ENCODE results near the gene NABP1.

Gene NABP1

DNA sequence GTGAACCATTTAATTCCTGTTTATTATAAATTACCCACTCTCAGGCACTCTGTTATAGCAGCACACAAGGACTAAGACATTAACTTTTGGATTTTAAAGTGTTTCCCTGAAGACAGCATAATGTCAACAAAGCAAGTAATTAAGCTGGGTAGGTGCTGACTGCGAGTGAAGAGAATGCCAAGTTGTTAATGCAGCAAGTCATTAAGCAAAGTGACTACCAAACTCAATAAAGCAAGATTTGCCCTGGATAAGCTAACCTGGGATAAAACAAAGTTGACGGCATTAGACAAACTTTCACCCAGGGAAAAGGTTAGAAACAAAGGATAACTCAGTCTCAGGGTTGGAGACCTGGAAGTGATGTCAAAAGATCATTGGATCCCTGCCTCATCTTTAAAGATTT, 28.4 kb upstream of the NABP1 start:
- no peak for DNase-seq (ENCODE audit: low read depth in 2 of 2)

DNA sequence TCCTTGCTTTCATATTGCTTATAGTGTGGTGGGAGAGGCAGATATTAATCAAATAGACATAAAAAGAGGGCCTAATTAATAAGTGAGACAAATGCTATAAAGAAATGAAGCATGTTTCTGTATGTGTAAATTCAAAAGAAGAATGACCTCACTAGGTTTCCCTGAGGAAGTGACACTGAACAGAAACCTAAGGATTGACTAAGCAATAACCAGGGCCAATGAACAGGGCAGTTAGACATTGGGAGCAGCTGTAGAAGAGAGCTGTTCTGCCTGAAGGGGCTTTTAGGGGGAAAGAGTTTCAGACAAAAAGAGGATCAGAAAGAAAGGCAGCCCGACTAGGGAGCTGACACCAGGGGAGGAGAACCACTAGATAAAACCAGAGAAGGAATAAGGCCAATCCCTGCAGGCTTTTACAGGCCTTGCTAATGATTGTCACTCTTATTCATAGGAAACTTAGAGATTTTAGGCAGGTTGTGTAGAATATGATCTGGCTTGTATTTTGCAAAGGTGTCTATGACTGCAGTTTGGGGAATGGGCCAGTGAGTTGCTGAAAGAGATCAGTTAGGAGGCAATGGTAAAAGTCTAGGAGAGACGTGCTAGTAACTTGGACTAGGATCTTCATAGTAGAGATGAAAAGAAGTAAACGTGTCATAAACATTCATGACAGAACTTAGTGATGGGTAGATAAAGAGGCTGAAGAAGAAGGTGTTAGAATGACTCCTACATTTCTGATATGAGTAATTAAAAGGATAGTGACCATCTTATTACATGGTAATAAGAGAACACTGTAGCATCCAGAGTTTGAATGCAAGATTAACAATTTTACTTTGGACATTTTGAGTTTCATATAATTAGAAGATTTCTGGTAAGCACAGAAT, 26.8 kb upstream of the NABP1 start:
- DNase-seq (ENCODE audit: low read depth in 2 of 2): no peak

DNA sequence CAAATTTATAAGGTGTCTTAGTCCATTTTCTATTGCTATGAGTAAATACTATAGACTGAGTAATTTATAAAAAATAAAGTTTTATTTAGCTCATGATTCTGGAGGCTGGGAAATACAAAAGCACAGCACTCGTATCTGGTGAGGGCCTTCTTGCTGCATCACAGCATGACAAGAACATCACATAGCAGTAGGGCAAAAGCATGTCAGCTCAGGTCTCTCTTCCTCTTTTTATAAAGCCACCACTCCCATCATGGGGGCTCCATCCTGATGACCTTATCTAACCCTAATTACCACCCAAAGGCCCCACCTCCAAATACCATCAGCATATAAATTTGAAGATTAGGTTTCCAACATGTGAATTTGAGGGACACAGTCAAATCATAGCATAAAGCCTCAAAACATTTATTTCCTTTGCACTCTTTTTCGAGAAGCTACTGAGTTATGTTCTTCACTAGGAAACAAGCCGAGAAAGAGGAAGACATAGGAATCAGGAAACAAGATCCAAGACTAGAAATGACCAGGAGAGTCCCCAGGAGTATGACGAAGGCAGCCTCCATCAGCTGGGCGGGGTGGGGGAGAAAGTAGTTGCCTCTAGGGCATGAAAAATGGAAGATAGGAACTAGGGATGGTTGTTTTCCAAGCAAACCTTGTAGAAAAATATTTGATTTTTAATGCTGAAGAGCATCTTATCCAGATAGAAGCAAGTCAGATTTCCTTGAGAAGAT, 24.1 kb upstream of the NABP1 start:
- no peak for DNase-seq (ENCODE audit: low read depth in 2 of 2)

DNA sequence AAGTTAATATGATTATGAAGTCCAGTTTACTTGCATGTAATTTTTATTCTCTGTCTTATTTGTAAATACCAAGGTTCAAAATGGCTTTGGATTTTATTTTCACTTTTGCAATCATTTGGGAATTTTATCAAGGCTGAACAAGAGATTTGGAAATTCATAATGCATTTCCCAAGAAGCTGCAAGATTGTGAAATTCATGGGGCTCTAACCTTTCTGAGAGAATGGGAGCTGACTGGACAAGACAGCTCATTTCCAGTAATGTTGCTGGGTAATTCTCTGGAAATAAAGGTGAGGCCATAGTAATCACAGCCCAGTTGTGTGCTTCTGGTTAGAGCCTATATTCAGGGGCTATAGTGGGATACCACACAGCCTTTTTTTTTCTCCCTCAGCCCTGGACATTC, 21.5 kb upstream of the NABP1 start:
- peak; percentile 51 to 58 for DNase-seq (ENCODE audit: low read depth in 2 of 2)

DNA sequence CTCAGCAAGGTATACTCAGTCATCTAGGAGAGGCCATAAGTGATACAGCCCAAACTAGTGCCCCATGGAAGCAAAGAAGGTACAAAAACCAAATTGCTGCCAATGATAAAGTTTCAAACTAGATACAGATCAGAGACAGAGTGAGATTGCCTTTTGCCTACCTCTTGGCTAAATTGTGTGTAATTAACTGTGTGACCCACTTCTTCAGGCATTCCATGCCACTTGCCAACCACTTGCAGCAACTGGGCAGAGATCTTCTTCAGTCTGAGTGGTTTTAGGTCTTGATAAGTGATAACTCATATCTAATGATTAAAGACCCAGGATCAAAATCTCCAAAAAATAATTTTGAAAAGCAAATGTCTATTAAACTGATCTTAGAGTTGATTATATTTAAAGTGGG, 21.1 kb upstream of the NABP1 start:
- DNase-seq (ENCODE audit: low read depth in 2 of 2): no peak

DNA sequence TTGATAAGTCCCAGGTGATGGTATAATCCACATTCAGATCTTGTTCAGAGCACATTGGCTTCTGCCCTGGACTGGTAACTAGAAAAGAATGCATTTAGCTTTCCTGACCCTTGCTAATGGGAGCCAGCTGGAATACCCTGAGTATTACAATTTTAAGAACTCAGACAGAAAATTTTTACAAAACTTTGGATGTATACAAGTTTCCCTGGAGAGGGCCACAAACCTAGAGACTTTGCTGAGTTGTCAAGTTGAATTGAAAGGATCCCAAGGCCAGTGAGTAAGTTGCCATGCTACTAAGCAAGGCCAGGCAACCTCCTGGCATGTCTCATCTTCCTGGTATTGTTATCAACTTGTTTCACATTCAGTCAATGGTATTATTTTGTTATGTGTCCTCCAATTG, 20.0 kb upstream of the NABP1 start:
- DNase-seq (ENCODE audit: low read depth in 2 of 2): peak; percentile 48 to 56

DNA sequence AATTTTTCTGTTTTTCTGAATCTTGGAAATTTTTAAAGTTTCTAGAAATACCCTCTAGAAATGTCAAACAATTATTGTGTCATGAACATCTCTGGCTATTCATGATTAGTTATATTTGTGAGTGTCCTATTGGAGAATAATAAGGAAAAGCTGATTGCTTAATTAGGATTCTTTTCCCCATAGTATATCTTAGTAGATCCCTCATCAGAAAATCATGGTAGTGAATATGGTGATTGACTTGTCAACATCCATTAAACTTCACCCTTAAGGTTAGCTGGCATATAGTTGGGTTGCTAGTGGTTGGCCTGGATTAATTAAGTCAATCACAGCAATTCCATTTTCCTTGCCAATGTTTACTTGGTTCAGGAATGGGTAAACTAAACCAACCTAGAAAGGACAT, 18.7 kb upstream of the NABP1 start:
- no peak for DNase-seq (ENCODE audit: low read depth in 2 of 2)

DNA sequence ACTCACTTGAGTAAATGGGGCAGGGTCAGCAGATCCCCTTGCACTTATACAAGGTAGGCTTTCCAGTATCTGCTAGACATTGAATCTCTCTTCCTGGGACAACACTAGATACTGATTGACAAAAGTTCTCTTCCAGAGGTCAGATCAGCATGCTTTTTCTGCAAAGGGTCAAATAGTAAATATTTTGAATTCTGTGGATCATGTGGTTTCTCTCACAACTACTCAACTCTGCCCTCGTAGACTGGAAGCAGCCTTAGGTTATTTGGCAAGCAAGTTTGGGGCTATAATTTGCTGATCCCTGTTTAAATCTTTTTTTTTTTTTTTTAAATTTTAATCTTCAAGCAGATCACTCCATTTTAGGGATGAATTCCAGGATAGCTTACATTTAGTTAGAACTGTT, 17.4 kb upstream of the NABP1 start:
- DNase-seq (ENCODE audit: low read depth in 2 of 2): no peak

DNA sequence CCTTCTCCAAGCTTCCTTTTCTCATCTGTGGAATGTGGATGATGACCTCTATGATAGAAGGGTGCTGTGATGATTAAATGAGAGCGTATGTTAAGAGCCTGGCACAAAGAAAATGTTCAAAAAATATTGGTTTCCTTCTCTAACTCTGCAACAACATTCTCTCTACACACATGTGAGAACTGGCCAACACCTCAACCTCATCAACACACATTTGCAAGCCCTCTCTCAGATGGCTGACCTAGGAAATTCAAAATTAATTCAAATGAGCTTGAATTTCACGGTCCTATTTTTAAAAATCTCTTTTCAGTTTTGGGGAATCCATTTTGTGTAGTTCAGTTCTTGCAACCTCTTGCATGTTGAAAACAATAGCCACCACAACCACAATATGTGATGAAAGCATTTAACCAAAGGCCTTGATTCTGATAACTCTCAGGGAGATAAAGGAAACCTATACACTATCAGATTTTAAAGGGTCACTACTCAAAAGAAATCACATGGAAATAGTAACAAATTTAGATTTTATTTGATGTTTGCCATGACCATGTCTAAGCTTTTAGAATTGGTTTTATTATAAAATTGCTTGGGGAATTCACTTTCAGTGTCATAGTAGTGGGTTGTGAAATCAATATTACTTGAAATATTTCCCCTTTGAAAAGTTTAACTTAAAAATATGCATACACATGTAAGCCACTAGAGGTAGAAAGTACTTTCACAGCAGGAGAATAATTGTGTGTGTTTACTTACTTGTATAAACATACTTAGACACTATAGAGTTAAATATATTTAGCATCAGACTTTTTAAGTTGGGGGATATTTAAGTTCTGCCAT, 16.6 kb upstream of the NABP1 start:
- DNase-seq (ENCODE audit: low read depth in 2 of 2): no peak

DNA sequence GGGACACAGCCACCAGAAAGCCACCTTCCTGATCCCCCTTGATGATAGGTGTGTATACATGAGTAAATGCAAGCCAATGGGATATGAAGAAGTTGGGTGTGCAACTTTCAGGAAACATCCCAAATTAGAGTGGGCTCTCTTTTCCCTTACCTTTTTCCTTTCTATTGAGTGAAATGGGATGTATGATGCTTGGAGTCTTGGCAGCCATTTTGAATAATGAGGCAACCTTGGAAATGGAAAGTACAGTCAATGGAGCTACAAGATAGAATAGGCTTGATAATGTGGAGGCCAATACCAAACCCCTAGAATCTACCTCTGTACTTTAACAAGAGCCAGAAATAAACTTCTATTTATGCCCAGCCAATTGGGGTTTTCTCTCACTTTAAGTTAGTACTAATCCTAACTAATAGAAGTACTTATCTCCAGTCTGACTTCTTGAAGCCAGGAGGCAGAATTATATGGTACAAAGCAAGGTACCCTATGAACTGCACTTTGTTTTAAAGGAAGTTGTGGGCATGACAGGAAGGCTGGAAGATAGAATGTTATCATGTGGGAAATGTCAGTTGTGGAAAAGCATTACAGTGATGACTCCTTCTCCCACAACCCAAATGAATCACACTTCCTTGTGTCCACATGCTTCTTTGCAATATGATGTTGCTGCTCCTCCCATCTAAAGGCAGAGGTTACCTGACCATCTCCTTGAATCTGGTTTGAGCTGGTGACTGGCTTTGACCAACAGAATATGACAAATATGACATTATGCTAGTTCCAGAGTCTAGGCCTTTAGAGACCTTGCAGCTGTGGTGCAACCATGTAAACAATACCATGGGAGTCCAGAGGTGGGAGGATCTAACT, 12.9 kb upstream of the NABP1 start:
- no peak for DNase-seq (ENCODE audit: low read depth in 2 of 2)

DNA sequence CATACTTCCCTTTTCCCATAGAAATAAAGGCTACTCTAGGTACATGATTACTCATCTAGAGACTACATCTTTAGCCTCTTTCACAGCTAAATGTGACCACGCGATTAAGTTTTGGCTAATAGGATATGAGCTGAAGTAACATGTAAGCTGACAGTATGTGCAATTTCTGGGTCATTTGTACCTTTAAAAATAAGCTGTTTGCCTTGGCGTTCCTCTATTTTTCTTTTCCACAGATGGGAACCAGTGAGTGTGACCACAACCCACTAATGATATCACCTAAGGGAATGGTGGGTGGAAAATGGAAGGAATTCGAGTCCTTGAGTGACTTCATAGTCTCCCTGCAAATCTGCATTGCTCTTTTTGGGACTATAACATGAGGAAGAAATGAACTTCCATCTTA, 11.7 kb upstream of the NABP1 start:
- DNase-seq (ENCODE audit: low read depth in 2 of 2): no peak

DNA sequence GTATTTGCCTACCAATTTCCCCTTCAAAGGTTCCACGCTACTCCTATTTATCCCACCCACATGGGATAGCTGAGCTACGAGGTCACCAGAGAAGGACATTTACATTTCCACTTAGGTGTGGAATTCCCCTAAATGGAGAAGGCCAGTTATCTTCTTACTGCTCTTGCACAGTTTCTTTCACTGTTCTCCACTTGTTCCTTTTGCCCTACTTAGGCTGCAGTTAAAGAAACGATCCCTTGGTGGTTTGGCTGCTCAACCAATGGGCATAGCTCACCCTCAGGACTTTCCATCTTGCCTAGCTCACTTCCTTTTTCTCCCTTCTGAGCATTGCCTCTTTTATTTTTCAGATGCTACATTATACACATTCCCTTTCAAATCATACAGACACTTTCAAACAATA, 11.2 kb upstream of the NABP1 start:
- DNase-seq (ENCODE audit: low read depth in 2 of 2): no peak

DNA sequence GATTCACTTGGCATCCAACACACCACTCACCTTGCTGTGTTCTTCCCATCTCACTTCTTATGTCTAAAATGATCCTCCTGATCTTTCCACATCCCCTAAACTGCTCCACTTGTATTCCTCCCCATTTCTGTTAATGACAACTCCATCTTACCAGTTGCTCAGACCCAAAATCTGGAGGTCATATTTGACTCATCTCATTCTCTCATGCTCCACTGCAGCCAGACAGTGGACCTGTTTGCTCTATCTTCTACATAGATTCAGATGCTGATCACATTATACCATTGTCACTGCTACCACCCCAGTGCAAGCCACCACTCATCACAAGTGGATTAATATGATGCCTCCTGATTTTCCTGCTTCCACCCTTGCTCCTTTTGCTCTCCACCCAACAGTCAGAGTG, 7.9 kb upstream of the NABP1 start:
- DNase-seq (ENCODE audit: low read depth in 2 of 2): no peak

DNA sequence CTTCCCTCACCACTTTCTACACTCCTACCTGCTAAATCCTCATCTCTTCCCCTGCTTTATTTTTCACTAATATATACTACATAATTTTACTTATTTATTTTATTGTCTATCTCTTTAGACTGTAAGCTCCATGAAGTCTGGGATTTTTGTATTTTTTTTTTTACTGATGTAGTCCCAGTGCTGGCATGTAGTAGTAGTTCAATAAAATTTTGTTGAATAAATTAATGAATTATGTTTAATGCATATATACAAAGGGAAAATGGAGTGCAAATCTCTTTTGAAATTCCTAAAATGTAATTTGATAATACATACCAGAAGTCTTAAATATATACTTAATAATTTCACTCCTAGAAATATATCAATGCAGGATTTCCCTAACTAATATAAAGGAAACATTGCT, 7.1 kb upstream of the NABP1 start:
- DNase-seq (ENCODE audit: low read depth in 2 of 2): no peak

DNA sequence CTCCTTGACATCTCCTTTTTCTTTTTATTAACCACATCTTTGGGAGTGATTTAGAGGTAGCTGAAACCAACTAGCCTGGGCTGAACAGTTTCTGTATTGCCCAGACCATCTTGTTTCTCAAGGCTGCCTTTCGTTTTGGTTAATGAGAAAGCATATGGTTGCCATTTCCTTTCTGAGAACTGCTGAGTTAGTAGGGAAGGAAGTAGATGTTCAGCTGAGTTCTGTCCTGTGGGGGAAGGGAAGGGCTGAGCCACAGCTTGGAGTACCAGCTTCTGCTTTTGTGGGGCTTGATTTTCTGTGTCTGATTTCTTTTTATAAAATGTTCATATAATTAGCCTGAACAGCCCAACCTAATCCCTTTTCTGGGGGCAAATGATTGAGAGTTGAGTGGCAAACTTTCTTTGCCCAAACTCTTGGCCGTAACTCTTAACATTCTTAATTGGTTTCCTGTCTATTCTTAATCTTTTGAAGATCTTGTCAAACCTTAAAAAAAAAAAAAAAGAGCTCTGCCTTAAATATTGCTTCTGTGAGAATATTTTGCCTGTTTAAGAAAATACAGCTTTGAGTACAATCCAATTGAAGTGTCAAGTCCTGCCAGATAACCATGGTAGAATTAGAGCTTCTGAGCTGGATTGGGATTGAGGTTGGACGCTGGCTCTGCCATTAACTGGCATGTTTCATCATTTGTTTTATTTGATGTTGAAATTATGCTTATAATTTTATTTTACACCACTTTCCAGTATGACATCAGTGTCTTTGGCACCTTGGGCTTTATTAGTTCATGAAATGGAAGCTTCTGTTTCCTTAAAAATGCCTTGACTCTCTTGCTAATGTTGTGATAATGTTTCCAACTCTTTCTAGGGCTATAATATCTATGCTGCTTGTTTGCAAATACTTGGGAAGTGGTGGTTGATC, 1.9 kb upstream of the NABP1 start:
- no peak for DNase-seq (ENCODE audit: low read depth in 2 of 2)

DNA sequence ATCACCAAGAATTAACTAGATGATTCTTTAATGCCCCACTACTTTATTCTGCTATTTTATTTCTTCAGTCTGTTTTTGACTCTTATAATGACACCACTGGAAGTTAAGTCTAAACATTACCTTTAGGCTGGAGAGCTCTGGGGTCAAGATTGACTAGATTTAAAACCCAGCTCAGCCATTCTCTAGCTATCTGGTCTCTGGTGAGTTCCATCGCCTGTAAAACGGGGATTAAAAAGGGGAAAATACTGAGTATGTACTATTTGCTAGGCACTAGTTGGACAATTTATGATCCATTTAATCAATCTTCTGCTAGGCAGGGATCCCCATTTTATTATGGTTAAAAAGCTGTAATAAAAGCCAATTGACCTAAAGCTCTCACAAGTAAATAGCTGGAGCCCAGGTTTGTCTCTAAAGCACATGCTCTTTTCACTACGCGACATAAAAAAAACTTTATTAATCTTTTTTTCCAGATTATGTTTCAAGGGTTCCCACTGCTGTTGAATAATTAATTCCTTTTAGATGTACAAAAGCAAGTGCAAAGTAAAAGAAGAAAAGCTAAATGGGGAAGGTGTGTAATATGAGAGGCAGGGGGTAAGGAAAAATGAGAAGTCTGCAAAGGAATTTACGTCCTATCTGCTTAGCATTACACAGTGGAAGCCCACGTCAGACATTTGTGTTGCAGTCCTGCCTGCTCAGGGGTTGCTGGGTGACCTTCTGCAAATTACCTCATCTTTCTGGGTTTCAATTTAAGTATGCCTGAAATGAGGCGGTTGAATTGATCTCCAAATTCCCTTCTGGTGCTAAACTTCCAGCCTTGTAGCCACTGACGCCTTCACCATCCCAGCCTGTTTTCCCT, 918 bp upstream of the NABP1 start:
- peak in 1 of 2 experiments; percentile 56 for DNase-seq (ENCODE audit: low read depth in 2 of 2)

DNA sequence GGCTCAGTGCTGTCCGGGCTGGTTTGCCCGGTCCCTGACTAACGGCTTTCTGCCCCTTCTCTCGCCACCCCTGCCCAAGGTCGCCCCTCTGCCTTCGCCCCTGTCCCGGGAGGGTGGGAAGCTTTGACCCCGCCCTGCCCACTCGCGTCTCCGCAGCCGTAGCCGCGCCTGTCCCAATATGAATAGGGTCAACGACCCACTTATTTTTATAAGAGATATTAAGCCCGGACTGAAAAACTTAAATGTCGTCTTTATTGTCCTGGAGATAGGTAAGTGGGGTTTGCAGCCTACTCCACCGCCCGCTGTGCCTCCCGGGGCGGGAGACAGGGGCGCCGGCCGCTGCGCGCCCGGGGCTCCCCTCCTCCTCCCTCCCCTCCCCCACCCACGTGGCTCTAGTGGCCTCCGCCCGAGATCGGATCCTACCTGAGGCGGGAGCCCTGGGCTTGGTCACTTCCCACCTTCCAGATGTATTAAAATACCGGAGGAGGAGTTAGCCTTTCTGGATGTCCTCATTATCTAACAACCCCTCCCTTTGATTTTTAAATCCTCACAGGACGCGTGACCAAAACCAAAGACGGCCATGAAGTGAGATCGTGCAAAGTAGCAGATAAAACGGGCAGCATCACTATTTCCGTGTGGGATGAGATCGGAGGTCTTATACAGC, 633 bp downstream of the NABP1 start:
- DNase-seq (ENCODE audit: low read depth in 2 of 2): no peak

DNA sequence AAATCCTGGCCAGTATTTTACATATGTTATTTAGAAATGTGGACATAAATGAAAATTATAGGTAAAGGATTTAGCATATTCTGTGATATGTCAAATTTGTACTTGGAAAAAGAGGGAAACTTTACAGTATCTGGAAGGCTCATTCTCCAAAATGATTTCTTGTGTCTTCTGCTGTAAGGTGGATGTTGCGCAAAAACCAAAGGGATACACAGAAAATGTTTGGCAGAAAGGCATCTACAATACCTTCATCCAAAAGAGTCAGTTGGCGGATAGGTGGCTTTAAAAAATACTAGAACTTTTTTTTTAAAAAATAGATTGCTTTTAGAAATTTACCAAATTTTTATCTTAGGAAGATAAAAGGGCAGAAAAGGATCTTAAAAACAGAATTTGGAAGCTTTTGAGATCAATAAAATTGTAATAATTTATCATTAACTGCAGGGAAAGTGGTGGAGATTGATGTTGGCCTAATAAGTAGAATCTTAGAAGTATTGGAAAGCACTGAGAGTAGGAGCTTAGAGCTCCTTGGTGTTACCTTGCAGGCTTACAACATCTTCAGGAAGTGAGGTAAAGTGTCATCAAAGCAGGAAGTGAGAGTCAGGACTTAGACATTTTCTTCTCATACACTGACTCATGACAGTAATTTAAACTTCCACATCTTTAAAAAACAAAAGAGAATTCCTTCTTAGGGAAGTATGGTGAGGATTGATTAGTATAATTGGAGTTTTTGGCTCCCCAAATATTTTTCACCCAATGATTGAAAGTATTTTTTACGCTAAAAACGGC, 2.1 kb downstream of the NABP1 start:
- DNase-seq (ENCODE audit: low read depth in 2 of 2): no peak

All from fibroblast of skin of left biceps (primary cell).